GM21723 (cell line): ENCODE results near the gene HEPACAM.

ENCODE experiments used
- ATAC-seq: cut with Tn5 transposase; IDR thresholded peaks from one replicate; pipeline ENCODE4 v1.9.1; 2021; ENCODE audit warnings: mild to moderate bottlenecking, moderate library complexity; ENCODE audit not compliant: unreplicated experiment

Gene HEPACAM

DNA sequence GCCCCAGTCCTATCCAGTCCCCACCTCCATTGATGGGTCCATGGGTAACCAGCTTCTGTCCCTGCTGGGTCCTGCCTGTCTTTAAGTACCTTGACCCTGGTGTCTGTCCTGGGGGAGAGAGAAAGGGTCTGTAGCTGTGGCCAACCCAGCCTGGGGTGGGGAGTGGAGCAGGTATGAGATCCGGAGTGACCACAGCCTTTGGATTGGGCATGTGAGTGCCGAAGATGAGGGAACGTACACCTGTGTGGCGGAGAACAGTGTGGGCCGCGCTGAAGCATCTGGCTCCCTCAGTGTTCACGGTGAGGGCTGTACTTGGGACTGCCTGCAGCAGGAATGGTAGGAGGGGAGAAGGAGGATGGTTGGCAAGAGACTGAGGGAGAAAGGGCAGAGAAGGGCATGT lies 65.4 kb downstream of the HEPACAM start:
- ATAC-seq: no peak

DNA sequence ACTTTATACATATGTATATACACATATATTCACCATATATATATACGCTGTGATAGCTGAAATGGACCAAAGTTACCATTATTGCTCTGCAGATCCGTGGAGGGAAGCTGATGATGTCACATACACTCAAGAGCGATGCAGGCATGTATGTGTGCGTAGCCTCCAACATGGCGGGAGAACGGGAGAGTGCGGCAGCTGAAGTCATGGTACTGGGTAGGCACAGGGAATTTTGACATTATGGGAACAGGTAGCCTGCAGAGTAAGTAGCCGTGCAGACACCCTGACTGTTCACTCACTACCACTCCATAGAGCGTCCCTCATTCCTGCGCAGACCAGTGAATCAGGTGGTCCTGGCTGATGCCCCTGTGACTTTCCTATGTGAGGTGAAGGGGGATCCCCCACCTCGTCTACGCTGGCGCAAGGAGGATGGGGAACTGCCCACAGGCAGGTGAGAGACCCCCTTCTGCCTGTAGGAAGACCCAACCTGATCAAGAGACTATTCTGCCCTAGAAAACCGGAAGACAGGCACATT lies 65.9 kb downstream of the HEPACAM start:
- no peak for ATAC-seq

- no peak for ATAC-seq
Observed at GRCh38 chr11:124869331-124869730, 66.5 kb downstream of the HEPACAM start.
